Lower leg skin (tissue), 3 donors: ENCODE results near the gene XYLT1.

Source experiments
- POLR2A ChIP-seq, 2 donors: fragments of 450-650 bp; IDR thresholded peaks; one replicate each; pipeline ENCODE4 v1.6.1; 2016 to 2017; ENCODE audit warnings: antibody characterized with exemption in 2 of 2, mild to moderate bottlenecking in 1 of 2, moderate library complexity in 1 of 2
- TF ChIP-seq, protein P1 (sequence below), 3 donors: fragments of 450-650 bp; IDR thresholded peaks; one replicate each; pipeline ENCODE4 v1.5.1; 2016; ENCODE audit warnings: antibody characterized with exemption in 3 of 3, mild to moderate bottlenecking in 3 of 3, moderate library complexity in 2 of 3

GRCh38 chr16:17281052-17281451 lies 189.7 kb downstream of the XYLT1 start:
- TF ChIP-seq POLR2A (IDR thresholded peaks at IDR 0.05): no peak
- TF ChIP-seq, protein P1, sequence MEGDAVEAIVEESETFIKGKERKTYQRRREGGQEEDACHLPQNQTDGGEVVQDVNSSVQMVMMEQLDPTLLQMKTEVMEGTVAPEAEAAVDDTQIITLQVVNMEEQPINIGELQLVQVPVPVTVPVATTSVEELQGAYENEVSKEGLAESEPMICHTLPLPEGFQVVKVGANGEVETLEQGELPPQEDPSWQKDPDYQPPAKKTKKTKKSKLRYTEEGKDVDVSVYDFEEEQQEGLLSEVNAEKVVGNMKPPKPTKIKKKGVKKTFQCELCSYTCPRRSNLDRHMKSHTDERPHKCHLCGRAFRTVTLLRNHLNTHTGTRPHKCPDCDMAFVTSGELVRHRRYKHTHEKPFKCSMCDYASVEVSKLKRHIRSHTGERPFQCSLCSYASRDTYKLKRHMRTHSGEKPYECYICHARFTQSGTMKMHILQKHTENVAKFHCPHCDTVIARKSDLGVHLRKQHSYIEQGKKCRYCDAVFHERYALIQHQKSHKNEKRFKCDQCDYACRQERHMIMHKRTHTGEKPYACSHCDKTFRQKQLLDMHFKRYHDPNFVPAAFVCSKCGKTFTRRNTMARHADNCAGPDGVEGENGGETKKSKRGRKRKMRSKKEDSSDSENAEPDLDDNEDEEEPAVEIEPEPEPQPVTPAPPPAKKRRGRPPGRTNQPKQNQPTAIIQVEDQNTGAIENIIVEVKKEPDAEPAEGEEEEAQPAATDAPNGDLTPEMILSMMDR (IDR thresholded peaks at IDR 0.05): no peak
